Measurements from ENCODE around the gene MCM10.

MCM10 gene

GRCh38 chr10:13183625-13184024 is 22.3 kb downstream of the MCM10 start:
- no peaks in the 10 kb centered on the region for H3K36me3 ChIP-seq
- DNase-seq: no peak
- intact Hi-C loops (cut with DNase I; ENCODE audit: low total_unique reads): no loop called here
- TF ChIP-seq CTCF (IDR thresholded peaks at IDR 0.05): no peak
- H3K9me3 ChIP-seq: no peaks in the 10 kb centered on the region
- H3K4me3 ChIP-seq: no peak overlapping the region
- H3K27me3 ChIP-seq: no peaks in the 10 kb centered on the region
- no peak overlapping the region for H3K27ac ChIP-seq
- no peaks in the 10 kb centered on the region for H3K4me1 ChIP-seq

- H3K36me3 ChIP-seq: no peaks in the 10 kb centered on the region
- intact Hi-C loops (cut with DNase I; ENCODE audit: low total_unique reads): no loop called here
These were observed 22.9 kb downstream of the MCM10 start for GRCh38 chr10:13184276-13184675.

GRCh38 chr10:13184730-13185514 is 23.6 kb downstream of the MCM10 start:
- no peaks in the 10 kb centered on the region for H3K9me3 ChIP-seq
- no peak overlapping the region for H3K27ac ChIP-seq

More at GRCh38 chr10:13184276-13184675, 22.9 kb downstream of the MCM10 start:
- H3K9me3 ChIP-seq: no peaks in the 10 kb centered on the region
- H3K4me3 ChIP-seq: no peak overlapping the region
- no peak for DNase-seq
- TF ChIP-seq CTCF (IDR thresholded peaks at IDR 0.05): no peak
- H3K27ac ChIP-seq: no peak overlapping the region
- H3K4me1 ChIP-seq: no peaks in the 10 kb centered on the region
- H3K27me3 ChIP-seq: no peaks in the 10 kb centered on the region

GRCh38 chr10:13187135-13187534 is 25.8 kb downstream of the MCM10 start:
- no peak overlapping the region for H3K4me3 ChIP-seq
- TF ChIP-seq CTCF (IDR thresholded peaks at IDR 0.05): no peak

More at GRCh38 chr10:13184730-13185514, 23.6 kb downstream of the MCM10 start:
- no peaks in the 10 kb centered on the region for H3K27me3 ChIP-seq
- TF ChIP-seq CTCF (IDR thresholded peaks at IDR 0.05): no peak
- no peak overlapping the region for H3K4me3 ChIP-seq
- intact Hi-C loops (cut with DNase I; ENCODE audit: low total_unique reads): no loop called here
- peaks cover 0 to 4% (median under 1%) of the 10 kb centered on the region in 4 donors for H3K4me1 ChIP-seq
- no peaks in the 10 kb centered on the region for H3K36me3 ChIP-seq
- DNase-seq: no peak

GRCh38 chr10:13188593-13188992 is 27.2 kb downstream of the MCM10 start:
- intact Hi-C loops (cut with DNase I; ENCODE audit: low total_unique reads): no loop called here
- no peak for TF ChIP-seq CTCF (IDR thresholded peaks at IDR 0.05)
- no peaks in the 10 kb centered on the region for H3K36me3 ChIP-seq
- peaks cover 0 to 5% (median 1%) of the 10 kb centered on the region in 4 donors for H3K4me1 ChIP-seq
- no peak overlapping the region for H3K27ac ChIP-seq
- no peaks in the 10 kb centered on the region for H3K9me3 ChIP-seq
- DNase-seq: no peak
- H3K27me3 ChIP-seq: no peaks in the 10 kb centered on the region
- no peak overlapping the region for H3K4me3 ChIP-seq

More at GRCh38 chr10:13187135-13187534, 25.8 kb downstream of the MCM10 start:
- H3K9me3 ChIP-seq: no peaks in the 10 kb centered on the region
- no peak overlapping the region for H3K27ac ChIP-seq
- H3K27me3 ChIP-seq: no peaks in the 10 kb centered on the region
- H3K36me3 ChIP-seq: no peaks in the 10 kb centered on the region
- no peak for DNase-seq
- intact Hi-C loops (cut with DNase I; ENCODE audit: low total_unique reads): no loop called here
- peaks cover 0 to 5% (median 1%) of the 10 kb centered on the region in 4 donors for H3K4me1 ChIP-seq
